Measurements from ENCODE around the gene NR5A2. TPM values are rescaled to one million over a fixed set of nuclear protein-coding genes. Genes with fewer than 3 reads are reported as not detected.
A peak's percentile ranks its signal among the peaks of the same experiment; 100 is the strongest.

The NR5A2 gene
- 10 to 100 TPM; 32.7 to 75.3 (median 47.9) TPM for total RNA-seq
- long read RNA-seq, donor 1, transcript NR5A2-201 (7 exons, 3,115 nt), result major isoform, 5 of 26 reads
- long read RNA-seq, donor 1, partial matches to known transcripts, result 13 of 26 reads
- long read RNA-seq, donor 1, other reads (novel, unspliced or antisense), result 8 of 26 reads
- long read RNA-seq, donor 2, partial matches to known transcripts, result 19 of 39 reads
- long read RNA-seq, donor 2, other reads (novel, unspliced or antisense), result 17 of 39 reads

DNA sequence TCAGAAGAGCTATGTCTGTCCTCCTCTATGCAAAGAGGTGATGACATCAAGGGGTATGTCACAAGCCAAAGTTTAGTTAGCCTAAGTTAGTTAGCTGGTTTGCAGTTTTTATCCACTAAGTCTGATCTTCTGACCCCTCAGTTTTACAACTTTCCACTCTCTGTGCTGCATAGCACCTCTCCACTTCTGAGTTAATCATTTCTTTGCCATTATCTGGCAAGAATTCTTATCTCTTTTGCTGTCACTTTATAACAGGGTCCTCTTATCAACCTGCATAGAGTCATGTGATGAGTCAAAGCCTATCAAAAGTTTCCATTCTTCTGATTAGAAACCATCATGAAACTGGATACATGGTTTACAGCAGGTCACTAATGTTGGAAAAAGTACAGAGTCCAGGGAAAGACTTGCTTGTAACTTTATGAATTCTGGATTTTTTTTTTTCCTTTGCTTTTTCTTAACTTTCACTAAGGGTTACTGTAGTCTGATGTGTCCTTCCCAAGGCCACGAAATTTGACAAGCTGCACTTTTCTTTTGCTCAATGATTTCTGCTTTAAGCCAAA lies at the start of gene NR5A2:
Gene NR5A2 (plus strand): TSS at position 447 of the 560 bp plus-strand sequence. CDS start 138 bp downstream, outside the sequence.
- H3K9me3 ChIP-seq, result no peaks in the 10 kb centered on the region
- intact Hi-C loops (cut with DNase I, micrococcal nuclease), result no loop called here
- H3K4me1 ChIP-seq (ENCODE audit: low read depth), result peaks cover 6% of the 10 kb centered on the region
- H3K4me3 ChIP-seq, result peak within 1 kb of the TSS; percentile 40
- ATAC-seq, result peak; percentile 76
- H3K36me3 ChIP-seq (ENCODE audit: low read depth), result no peaks in the 10 kb centered on the region
- TF ChIP-seq, protein P1, sequence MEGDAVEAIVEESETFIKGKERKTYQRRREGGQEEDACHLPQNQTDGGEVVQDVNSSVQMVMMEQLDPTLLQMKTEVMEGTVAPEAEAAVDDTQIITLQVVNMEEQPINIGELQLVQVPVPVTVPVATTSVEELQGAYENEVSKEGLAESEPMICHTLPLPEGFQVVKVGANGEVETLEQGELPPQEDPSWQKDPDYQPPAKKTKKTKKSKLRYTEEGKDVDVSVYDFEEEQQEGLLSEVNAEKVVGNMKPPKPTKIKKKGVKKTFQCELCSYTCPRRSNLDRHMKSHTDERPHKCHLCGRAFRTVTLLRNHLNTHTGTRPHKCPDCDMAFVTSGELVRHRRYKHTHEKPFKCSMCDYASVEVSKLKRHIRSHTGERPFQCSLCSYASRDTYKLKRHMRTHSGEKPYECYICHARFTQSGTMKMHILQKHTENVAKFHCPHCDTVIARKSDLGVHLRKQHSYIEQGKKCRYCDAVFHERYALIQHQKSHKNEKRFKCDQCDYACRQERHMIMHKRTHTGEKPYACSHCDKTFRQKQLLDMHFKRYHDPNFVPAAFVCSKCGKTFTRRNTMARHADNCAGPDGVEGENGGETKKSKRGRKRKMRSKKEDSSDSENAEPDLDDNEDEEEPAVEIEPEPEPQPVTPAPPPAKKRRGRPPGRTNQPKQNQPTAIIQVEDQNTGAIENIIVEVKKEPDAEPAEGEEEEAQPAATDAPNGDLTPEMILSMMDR (IDR thresholded peaks at IDR 0.05), result no peak
- no peak for DNase-seq

GRCh38 chr1:199978408-199978940 lies 49.0 kb upstream of the NR5A2 start:
- no peaks in the 10 kb centered on the region for H3K4me1 ChIP-seq (ENCODE audit: low read depth)
- intact Hi-C loops (cut with DNase I, micrococcal nuclease), result no loop called here
- ATAC-seq (no peak), DNase-seq (no peak)
- no peaks in the 10 kb centered on the region for H3K9me3 ChIP-seq
- TF ChIP-seq, protein P1 (IDR thresholded peaks at IDR 0.05), result no peak
- H3K4me3 ChIP-seq, result no peak overlapping the region
- no peaks in the 10 kb centered on the region for H3K36me3 ChIP-seq (ENCODE audit: low read depth)

DNA sequence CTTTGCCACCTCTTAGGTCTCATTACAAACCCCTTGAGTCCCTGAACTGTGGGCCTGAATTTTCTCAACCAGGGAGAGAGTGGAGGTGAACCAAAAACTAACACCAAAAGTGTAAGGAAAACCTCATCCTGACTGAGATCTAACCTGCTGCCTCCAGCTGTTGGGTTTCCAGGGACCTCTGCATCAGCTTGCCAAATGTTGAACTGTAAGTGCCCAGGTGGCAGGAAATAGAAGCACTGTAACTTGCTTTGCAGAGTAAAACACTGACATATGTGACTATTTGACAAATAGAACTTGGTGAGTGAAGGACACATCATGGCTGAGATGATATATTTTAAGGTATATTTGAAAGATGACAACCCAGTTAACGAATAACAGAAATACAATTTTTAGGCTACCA lies 48.4 kb upstream of the NR5A2 start:
- intact Hi-C loops (cut with DNase I, micrococcal nuclease), result no loop called here
- Histone ChIP-seq H3K36me3 (ENCODE audit: low read depth) (no peaks in the 10 kb centered on the region), H3K4me1 (ENCODE audit: low read depth) (no peaks in the 10 kb centered on the region), H3K4me3 (no peak overlapping the region), H3K9me3 (no peaks in the 10 kb centered on the region)
- no peak for ATAC-seq
- TF ChIP-seq, protein P1 (IDR thresholded peaks at IDR 0.05), result no peak
- DNase-seq, result no peak

DNA sequence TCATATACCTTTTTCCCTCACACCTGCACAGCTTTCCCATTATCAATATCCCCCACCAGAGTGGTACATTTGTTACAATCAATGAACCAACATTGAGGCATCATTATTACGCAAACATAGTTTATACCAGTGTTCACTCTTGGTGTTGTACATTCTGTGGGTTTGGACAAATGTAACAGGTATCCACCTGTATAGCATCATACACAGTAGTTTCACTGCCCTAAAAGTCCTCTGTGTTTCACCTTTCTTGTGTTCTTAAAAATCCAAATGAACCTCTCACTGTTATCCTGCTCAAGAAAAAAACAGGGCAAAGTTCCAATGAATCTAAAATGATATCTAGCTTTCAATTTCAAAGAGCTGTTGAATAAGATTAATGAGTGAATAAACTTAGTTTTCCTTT lies 45.9 kb upstream of the NR5A2 start:
- DNase-seq (no peak), ATAC-seq (no peak)
- H3K9me3 ChIP-seq, result no peaks in the 10 kb centered on the region
- intact Hi-C loops (cut with DNase I, micrococcal nuclease), result no loop called here
- H3K4me1 ChIP-seq (ENCODE audit: low read depth), result no peaks in the 10 kb centered on the region
- no peaks in the 10 kb centered on the region for H3K36me3 ChIP-seq (ENCODE audit: low read depth)
- no peak overlapping the region for H3K4me3 ChIP-seq
- TF ChIP-seq, protein P1 (IDR thresholded peaks at IDR 0.05), result no peak

DNA sequence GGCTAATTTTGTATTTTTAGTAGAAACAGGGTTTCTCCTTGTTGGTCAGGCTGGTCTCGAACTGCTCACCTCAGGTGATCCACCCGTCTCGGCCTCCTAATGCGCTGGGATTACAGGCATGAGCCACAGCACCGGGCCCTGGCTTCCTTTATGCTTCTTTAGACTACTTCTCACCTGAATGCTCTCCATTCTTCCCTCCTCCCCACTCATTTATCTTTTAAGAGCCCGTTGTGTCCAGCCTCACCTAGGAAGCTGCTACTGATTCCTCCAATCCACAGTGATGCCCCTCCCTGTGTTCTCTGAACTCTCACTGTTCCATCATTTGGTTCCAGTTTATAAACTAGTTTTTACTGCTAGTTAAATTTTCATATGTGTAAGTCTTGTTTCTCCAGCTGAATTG lies 44.9 kb upstream of the NR5A2 start:
- TF ChIP-seq, protein P1 (IDR thresholded peaks at IDR 0.05), result no peak
- no peaks in the 10 kb centered on the region for H3K36me3 ChIP-seq (ENCODE audit: low read depth)
- H3K9me3 ChIP-seq, result no peaks in the 10 kb centered on the region
- ATAC-seq (peak; percentile 98), DNase-seq (peak in 2 of 3 donors; percentile 61 to 63)
- intact Hi-C loops (cut with DNase I, micrococcal nuclease), result no loop called here
- no peaks in the 10 kb centered on the region for H3K4me1 ChIP-seq (ENCODE audit: low read depth)
- no peak overlapping the region for H3K4me3 ChIP-seq
